GM18517 (cell line): ENCODE measurements around the gene HS3ST4.
"Not testable (repeated sequence)": the region's sequence is repeated elsewhere in the genome, so short reads cannot be mapped to it uniquely, and the experiment has no call there.

Experiments used
- ATAC-seq: cut with Tn5 transposase; IDR thresholded peaks from one replicate; pipeline ENCODE4 v1.9.1; 2021; ENCODE audit warnings: mild to moderate bottlenecking, moderate library complexity; ENCODE audit not compliant: unreplicated experiment

Gene HS3ST4

DNA sequence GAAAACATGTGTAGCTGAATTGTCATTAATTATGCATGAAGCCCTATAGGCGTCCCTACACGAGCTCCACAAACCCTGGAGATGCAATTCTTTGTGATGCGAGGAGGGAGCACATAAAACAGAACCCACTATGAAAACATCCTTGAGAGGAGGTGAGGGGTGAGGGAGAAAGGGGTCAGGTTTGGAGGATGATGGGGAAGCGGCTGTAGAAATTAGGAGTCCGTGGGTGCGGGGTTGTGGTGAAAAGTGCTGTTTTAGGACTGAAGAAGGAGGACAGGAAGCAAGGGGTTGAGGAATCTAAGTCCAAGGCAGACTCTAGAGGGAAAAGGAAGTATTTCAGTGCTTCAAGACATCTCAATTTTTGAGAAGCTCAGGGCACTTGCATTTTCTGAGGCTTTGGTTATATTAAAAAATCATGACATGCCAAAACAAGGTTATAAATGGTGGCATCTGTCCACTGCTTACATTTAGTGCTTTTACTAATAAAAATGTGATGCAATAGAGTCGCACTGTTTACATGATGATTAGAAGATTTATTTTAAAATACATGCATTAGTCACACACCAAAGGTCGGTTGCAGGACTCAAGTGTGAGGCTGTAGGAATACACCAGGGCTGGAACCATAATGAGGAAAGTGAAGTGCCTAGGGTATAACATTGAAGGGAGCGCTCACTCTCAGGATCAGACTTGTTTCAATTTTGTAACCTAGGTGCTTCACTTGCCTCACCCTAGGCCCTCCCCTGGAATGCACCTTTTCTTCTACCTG lies 379.5 kb downstream of the HS3ST4 start:
- ATAC-seq, result no peak

DNA sequence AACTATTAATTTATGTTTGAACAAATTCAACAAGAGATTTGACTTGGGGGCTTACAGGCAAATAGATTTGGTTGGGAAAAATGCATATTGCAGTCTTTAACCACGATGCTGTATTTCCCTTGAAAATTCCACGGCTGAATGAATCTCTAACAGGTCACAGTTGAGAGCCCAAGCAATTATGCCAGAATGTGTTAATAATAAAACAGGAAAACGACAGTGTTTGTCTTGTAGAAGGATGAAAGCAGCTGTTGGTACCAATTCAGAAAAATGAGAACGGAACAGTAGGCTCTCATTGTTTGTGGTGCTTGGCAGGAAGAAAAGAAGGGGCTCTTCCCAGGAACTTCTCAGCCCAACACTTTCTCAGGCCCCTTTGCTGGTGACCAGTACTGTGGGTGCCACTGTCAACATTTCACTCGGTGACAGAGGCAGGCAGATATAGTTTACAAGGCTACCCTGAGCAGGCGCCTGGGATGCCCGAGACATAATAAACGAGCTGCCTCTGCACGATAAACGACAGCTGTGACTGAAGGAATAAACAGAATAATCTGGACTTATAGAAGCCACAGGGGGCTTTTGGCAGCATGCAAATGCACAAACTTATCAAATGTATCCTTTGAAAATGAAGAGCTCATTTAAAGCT lies 387.1 kb downstream of the HS3ST4 start:
- ATAC-seq, result no peak

DNA sequence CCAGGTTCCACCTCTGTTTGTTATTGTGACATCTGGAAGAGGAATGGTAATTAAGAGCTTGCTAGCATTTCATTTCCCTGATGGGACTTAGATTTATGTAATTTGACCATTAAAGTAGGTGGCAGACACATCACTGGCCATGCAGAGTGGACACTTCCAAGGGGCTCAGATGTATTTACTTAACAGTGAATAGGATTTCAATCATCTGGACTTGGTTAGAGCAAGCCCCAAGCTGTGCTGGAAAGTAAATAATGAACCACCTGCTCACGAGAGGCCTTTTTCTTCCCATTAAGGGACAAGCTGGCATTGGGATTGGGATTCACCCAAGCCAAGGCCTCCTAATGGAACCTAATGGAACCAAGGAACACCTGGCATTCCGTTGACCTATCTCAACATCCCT lies 395.3 kb downstream of the HS3ST4 start:
- ATAC-seq, result no peak

DNA sequence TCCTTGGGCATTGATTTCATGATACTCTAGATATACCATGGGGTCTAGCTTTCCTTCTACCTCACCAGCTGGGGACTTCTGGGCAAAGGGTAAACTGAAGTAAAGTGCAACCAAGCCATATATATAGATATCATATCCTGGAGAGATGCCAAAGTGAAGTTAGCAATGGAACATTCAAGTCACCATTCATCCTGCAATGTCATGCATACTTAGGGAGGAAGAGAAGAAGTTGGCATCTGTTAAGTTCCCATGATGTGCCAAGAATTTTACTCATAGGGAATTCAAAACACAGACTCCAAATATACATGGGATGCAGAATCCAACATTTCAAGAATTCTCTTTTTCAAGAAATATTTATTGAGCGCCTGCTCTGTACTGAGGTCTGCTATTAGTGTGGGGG lies 399.8 kb downstream of the HS3ST4 start:
- no peak for ATAC-seq

DNA sequence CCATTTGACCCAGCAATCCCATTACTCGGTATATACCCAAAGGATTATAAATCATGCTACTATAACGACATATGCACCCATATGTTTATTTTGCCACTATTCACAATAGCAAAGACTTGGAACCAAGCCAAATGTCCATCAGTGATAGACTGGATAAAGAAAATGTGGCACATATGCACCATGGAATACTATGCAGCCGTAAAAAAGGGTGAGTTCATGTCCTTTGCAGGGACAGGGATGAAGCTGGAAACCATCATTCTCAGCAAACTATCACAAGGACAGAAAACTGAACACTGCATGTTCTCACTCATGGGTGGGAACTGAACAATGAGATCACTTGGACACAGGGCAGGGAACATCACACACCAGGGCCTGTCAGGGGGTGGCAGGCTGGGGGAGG lies 406.4 kb downstream of the HS3ST4 start:
- ATAC-seq, result not testable (repeated sequence)

DNA sequence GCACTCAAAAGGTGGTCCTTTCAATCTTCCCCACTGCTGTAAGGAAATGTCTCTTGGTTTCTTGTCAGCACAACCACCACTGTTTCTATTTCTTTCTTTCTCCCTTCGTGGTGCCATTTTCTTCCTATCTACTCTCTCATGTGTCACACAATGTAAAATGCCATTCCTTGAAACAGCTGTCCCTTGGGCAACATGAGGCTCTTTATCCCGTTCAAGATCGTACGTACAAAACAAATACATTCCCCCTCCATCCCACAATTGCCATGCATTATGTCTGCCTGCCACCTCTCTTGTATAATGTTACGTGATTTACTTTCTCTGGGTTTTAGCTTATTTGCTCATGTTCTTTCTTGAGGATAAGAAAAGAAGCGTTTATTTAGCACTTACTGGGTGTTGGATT lies 410.6 kb downstream of the HS3ST4 start:
- ATAC-seq, result no peak

DNA sequence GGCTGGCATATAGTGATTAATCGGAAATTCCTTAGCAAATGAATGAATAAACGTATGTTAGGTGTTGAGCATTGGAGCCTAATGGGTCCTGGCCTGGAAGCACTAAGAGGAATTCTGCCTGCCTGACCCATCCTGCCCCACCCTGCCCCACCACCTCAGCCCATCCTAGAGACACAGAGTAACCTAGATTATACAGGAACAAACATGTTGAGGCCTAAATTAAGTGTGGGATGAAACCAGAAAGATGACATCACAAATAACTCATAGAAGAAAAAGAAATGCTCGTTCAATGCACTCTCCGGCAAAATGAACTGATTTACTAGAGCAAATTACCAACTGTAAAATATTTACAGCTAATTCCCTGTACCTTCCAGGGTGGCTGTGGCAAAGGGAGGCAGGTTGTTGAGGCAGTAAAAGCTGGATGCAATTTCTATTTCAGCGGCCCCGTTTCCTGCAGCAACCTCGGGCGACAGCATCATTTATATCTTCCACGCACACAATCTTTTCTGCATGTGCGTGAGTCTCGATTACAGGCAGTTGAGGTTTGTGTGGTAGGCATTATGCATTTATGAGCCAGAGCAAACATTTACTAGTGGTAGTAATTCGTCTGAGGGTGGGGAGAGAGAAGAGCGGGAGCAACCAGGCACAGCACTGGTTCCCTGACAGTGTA lies 417.2 kb downstream of the HS3ST4 start:
- no peak for ATAC-seq

DNA sequence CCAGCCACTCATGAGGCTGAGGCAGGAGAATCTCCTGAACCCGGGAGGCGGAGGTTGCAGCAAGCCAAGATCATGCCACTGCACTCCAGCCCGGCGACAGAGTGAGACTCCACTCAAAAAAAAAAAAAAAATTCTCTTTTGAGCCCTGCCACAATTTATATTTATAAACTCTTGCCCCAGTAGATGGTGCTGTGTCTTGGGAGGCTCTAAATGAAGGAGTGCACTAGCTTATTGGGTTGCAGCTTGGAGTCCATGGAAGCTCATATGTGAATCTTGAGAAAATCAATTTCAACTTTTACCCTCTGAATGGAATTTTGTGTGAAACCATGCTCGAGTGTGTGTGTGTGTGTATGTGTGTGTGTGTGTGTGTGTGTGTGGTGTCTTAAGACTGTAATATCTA lies 420.1 kb downstream of the HS3ST4 start:
- ATAC-seq, result no peak

DNA sequence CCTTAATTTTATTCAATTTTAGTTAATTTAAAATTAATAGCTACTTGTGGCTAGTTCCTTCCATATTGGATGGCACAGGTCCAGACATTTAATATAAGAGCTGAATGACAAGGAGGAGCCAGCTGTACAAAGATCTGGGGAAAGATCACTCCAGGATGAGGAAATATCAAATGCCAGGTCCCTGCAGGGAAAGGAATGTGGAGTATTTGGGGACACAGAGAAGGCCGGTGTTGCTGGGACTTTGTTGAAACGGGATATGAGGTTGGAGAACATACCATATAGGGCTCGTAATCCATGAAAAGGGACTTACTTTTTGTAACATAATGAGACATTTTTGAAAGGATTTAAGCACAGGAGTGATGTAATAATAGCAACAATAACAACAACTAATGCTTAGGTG lies 426.8 kb downstream of the HS3ST4 start:
- ATAC-seq, result no peak

DNA sequence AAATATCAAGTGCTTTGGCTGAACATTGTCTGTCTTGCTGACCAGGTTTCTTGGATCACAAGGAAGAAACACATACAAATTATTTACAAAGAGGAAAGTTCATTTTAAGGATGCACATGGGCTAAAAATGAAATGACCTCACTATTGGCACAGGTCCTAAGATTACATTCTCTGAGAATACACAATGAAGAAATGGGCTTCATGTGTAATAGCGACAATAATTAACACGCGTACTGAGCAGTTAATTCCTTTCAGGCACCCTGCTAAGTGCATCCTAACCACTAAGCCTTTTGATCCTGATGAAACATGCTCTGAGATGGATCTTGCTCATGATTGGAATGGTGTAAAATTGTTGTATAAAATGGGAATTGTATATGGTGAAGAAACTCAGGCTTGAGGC lies 429.0 kb downstream of the HS3ST4 start:
- ATAC-seq, result no peak

DNA sequence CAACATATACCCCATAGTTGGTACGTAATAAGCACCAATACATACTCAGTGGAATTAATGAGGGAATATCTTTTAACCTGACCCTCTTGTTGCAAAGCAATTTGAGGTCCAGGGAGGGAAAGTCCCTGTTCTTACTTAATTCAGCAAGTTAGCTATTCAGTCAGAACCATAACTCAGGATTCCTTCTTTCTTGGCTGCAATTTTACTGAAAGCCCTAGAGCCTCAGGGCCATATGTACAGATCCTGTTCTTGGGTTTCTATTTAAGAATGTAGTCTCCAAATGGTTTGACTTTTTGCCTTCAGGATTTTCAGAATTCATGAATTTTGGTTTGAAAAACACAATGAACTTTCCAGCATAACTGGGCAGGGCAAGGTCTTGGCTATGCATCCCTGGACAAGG lies 436.5 kb downstream of the HS3ST4 start:
- no peak for ATAC-seq

DNA sequence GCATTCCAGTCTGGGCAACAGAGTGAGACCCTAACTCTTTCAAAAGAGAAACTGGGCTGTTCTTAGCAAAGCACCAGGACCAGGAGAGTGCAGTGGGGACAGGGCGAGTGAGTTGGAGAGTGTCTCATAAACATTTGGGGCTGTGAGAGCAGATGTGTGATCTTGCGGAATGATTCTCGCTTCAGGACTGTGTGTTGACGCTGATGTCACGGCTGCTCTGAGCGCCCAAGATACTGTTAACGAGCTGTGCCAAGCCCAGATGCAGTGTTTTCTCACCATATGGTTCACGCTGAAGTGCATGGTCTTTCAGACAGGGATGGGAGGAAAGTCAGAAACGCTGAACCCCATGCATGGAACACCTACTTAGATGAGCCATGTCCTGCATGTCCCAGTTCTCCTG lies 438.2 kb downstream of the HS3ST4 start:
- ATAC-seq, result no peak

DNA sequence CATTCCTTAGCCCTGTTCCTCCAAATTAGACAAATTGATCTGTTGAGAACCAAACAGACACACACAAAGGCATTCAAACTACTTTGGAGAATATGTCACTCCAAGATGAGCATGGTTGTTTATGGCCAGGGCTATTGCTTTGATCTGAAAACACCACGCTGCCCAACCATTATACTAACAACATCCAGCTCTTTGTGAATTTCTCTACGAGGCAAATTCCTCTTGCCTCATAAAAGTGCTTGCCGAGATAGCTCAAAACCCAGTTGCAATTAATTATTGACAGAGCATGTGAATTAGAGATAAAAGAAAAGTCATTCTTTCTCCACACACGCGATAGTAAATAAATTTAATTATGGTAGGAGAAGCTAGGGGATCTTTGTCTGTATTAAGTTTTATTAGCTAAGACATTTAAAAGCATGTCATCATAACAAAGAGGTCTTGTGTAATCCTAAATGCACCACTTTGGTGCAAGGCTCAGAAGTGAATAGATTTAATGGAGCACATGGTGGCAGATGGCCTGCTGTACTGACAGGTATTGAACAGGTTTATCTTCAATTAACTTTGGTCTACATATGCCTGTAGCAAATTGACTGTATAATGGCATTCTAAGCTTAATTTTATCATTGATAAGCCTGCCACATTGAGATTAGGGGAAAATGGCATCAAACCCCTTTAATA lies 441.8 kb downstream of the HS3ST4 start:
- ATAC-seq, result no peak

DNA sequence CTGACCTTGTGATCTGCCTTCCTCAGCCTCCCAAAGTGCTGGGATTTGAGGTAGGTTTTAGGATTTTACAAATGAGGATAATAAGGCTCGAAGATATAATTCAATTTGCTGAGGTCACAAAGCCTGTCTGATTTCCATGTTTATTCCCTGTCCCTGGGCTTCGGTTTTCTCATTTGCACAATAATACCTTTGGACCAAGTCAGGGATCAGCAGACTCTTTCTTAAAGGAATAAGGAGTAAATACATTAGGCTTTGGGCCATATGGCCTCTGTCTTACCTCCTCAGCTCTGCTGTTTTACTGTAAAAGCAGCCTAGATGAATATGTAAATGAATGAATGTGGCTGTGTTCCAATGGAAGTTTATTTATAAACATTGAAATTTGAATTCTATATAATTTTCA lies 442.8 kb downstream of the HS3ST4 start:
- no peak for ATAC-seq

DNA sequence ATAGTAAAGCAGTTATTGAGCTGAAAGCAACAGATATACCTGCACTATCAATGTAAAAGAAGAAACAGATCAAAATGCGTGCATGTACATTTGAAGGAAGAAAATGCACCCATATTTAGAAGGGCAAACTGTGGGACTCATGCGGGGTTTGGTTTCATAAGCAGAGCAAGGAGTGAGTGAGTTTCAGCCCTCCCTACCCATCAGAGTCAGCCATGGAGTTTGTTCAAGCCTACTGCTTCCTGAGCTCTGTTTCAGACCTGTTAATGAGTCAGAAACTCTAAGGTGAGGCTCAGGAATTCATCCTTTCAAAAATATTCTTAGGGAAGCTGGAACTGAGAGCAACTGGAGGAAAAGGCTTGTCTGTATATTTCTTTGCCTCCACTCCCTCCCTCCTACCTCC lies 446.2 kb downstream of the HS3ST4 start:
- no peak for ATAC-seq

DNA sequence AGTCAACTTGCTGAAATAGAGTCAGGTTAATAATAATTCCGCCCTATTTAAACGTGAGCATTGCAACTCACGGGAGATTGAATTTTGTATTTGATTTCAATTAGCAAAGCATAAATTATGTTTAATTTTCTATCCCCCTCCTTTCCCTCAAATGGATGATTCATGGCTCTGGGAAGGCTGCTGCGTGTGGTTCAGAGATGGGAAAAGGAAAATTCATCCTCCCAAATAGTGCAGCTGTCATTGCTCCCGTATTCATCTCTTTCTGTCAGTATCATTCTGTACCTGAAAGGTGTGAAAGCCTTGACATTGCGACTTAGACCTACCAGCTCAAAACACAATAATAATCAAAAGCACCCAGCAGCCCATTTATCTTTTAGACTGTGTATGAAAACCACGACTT lies 447.3 kb downstream of the HS3ST4 start:
- ATAC-seq, result no peak

DNA sequence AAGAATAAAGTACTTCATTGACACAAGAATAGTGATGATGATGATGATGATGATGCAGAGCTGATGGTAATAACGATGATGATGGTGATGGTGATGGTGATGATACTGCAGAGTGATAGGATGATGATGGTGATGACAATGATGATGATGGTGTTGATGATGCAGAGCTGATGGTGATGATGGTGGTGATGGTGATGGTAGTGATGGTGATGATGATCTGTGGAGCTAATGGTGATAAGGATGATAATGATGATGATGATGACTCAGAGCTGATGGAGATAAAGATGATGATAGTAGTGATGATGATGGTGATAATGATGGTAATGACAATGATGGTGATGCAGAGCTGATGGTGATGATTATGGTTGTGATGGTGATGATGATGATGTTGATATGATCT lies 448.1 kb downstream of the HS3ST4 start:
- no peak for ATAC-seq

DNA sequence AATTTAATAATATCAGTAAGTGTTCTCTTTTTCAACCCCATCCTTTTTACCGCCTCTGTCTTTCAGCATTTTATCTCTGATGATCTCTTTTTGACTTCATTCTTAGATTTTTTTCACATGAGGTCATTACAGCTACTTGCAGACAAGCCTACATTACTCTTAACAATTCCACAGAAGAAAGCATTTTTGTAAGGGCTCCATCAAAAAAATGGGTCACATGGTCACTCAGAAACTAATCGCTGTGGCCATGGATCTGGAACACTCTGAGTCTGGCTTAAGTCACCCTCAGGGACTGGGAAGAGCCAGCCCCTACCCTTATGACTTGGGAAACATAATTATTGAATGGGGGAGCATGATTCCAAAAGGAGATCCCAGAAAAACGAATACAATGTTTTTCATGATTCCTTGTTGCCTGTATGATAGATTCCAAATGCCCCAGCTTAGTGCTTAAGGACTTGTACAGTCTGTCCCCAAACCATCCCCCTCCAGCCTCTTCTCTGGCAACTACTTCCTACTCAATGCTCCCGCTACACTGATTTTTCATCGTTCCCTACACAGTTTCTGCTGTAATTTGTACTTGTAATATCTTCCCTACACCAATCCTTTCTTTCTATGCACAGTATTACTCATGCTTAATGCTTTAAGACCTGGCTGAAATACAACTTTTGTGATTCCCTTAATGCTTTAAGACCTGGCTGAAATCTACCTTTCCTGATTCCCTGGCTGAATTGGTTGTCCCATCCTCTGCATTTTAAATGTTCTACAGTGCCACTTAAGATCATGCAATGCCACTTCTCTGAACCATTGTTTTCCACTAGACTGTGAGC lies 457.8 kb downstream of the HS3ST4 start:
- ATAC-seq, result no peak

DNA sequence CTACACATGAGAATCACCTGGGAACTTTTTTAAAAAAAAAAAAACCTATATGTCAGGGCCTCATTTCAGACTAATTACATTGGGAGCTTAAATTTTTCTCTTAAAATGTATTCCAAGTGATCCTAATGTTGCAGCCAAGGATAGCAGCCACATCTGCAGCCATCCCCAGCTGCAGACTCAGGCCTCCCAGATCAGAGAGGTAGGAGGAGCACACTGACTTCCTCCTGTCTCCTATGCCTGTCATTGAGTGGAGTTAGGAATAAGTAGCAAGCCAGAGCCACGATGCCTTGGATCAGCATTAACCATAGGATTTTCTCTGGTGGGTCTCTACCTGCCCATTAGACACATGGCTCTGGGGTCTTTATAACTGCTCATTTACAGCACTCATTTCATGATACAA lies 463.5 kb downstream of the HS3ST4 start:
- ATAC-seq, result no peak

DNA sequence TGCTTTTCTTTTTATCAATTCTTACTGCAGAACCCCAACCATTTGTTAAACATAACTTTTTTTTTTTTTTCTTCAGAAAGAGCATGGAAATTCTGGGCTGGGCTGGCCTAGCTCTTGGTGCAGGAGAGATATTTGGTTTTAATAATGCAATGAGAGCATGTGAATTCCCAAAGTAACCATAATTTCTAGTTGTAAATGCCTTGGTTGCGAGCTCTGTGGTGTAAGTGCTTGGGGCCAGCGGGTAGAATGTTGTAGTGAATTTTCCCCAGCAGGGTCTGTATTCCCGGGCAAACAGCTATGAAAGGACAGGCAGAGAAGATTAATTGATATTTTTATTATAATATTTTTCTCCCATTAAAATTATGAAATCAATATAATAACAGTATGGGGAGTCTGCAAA lies 465.6 kb downstream of the HS3ST4 start:
- no peak for ATAC-seq
